ENCODE data around the gene TRHDE.

Gene TRHDE

GRCh38 chr12:72366255-72366654, 94.1 kb downstream of the TRHDE start:
- TF ChIP-seq CTCF (IDR thresholded peaks at IDR 0.05; ENCODE audit: low read depth, low read length), result no peak
- H3K9me3 ChIP-seq (ENCODE audit: severe bottlenecking), result no peaks in the 10 kb centered on the region
- no peak for DNase-seq

GRCh38 chr12:72368298-72368697, 96.1 kb downstream of the TRHDE start:
- Histone ChIP-seq H3K27me3 (ENCODE audit: insufficient read depth, low read depth, severe bottlenecking) (peaks cover 5% of the 10 kb centered on the region), H3K4me3 (ENCODE audit: low read depth, low read length) (no peak overlapping the region), H3K27ac (no peak overlapping the region), H3K36me3 (no peaks in the 10 kb centered on the region), H3K9me3 (ENCODE audit: severe bottlenecking) (no peaks in the 10 kb centered on the region)
- no peak for DNase-seq
- no peak for TF ChIP-seq CTCF (IDR thresholded peaks at IDR 0.05; ENCODE audit: low read depth, low read length)

More at GRCh38 chr12:72366255-72366654, 94.1 kb downstream of the TRHDE start:
- Histone ChIP-seq H3K27me3 (ENCODE audit: insufficient read depth, low read depth, severe bottlenecking) (peaks cover 5% of the 10 kb centered on the region), H3K27ac (no peak overlapping the region), H3K36me3 (no peaks in the 10 kb centered on the region), H3K4me3 (ENCODE audit: low read depth, low read length) (no peak overlapping the region)

GRCh38 chr12:72368719-72369422, 96.7 kb downstream of the TRHDE start:
- no peak for DNase-seq
- no peaks in the 10 kb centered on the region for H3K9me3 ChIP-seq (ENCODE audit: severe bottlenecking)
- H3K27ac ChIP-seq, result no peak overlapping the region
- no peaks in the 10 kb centered on the region for H3K36me3 ChIP-seq
- TF ChIP-seq CTCF (IDR thresholded peaks at IDR 0.05; ENCODE audit: low read depth, low read length), result no peak
- H3K4me3 ChIP-seq (ENCODE audit: low read depth, low read length), result no peak overlapping the region
- peaks cover 5% of the 10 kb centered on the region for H3K27me3 ChIP-seq (ENCODE audit: insufficient read depth, low read depth, severe bottlenecking)

GRCh38 chr12:72369423-72369959, 97.3 kb downstream of the TRHDE start:
- Histone ChIP-seq H3K27me3 (ENCODE audit: insufficient read depth, low read depth, severe bottlenecking) (peaks cover 5% of the 10 kb centered on the region), H3K27ac (no peak overlapping the region), H3K9me3 (ENCODE audit: severe bottlenecking) (no peaks in the 10 kb centered on the region), H3K4me3 (ENCODE audit: low read depth, low read length) (no peak overlapping the region), H3K36me3 (no peaks in the 10 kb centered on the region)
- TF ChIP-seq CTCF (IDR thresholded peaks at IDR 0.05; ENCODE audit: low read depth, low read length), result no peak
- DNase-seq, result no peak

GRCh38 chr12:72380441-72380840, 108.3 kb downstream of the TRHDE start:
- no peak for TF ChIP-seq CTCF (IDR thresholded peaks at IDR 0.05; ENCODE audit: low read depth, low read length)
- no peaks in the 10 kb centered on the region for H3K9me3 ChIP-seq (ENCODE audit: severe bottlenecking)
- no peaks in the 10 kb centered on the region for H3K36me3 ChIP-seq
- no peak overlapping the region for H3K27ac ChIP-seq
- no peak for DNase-seq
- no peak overlapping the region for H3K4me3 ChIP-seq (ENCODE audit: low read depth, low read length)
- no peaks in the 10 kb centered on the region for H3K27me3 ChIP-seq (ENCODE audit: insufficient read depth, low read depth, severe bottlenecking)

GRCh38 chr12:72388322-72388721, 116.2 kb downstream of the TRHDE start:
- DNase-seq, result no peak
- Histone ChIP-seq H3K4me3 (ENCODE audit: low read depth, low read length) (no peak overlapping the region), H3K27ac (no peak overlapping the region), H3K9me3 (ENCODE audit: severe bottlenecking) (no peaks in the 10 kb centered on the region), H3K36me3 (no peaks in the 10 kb centered on the region), H3K27me3 (ENCODE audit: insufficient read depth, low read depth, severe bottlenecking) (no peaks in the 10 kb centered on the region)
- no peak for TF ChIP-seq CTCF (IDR thresholded peaks at IDR 0.05; ENCODE audit: low read depth, low read length)

Measured in WERI-Rb-1 (cell line).